Measurements from ENCODE around the gene TENT4B. TPM values are rescaled to one million over a fixed set of nuclear protein-coding genes. Genes with fewer than 3 reads are reported as not detected.
A peak's percentile ranks its signal among the peaks of the same experiment; 100 is the strongest.

Gene TENT4B
- total RNA-seq, 2 donors from 2014 or later: 15.0 to 15.9 TPM

GRCh38 chr16:50275428-50276325, 122.6 kb downstream of the TENT4B start:
- no peaks in the 10 kb centered on the region for H3K4me1 ChIP-seq (ENCODE audit: control insufficient read depth in 1 of 2, low read depth in 2 of 2)
- no peak overlapping the region for H3K27ac ChIP-seq
- H3K27me3 ChIP-seq (replicated peaks; ENCODE audit: insufficient read depth): no peaks in the 10 kb centered on the region
- H3K36me3 ChIP-seq: no peaks in the 10 kb centered on the region
- ATAC-seq (ENCODE audit: insufficient number of reproducible peaks, low FRiP score, low read depth) (no peak), DNase-seq (ENCODE audit: low spot score) (no peak)
- peak overlapping the region; percentile 55 for H3K4me3 ChIP-seq
- no peak for TF ChIP-seq CTCF (IDR thresholded peaks at IDR 0.05)
- H3K9me3 ChIP-seq: no peaks in the 10 kb centered on the region

GRCh38 chr16:50276326-50276640, 123.2 kb downstream of the TENT4B start:
- DNase-seq (ENCODE audit: low spot score): no peak
- Histone ChIP-seq H3K36me3 (no peaks in the 10 kb centered on the region), H3K4me3 (no peak overlapping the region), H3K27ac (no peak overlapping the region), H3K27me3 (replicated peaks; ENCODE audit: insufficient read depth) (no peaks in the 10 kb centered on the region), H3K4me1 (ENCODE audit: control insufficient read depth in 1 of 2, low read depth in 2 of 2) (peaks cover 0 to under 1% of the 10 kb centered on the region in 2 donors), H3K9me3 (no peaks in the 10 kb centered on the region)
- ATAC-seq (ENCODE audit: insufficient number of reproducible peaks, low FRiP score, low read depth): no peak
- TF ChIP-seq CTCF (IDR thresholded peaks at IDR 0.05): no peak

GRCh38 chr16:50276801-50277555, 123.9 kb downstream of the TENT4B start:
- no peaks in the 10 kb centered on the region for H3K27me3 ChIP-seq (replicated peaks; ENCODE audit: insufficient read depth)
- H3K4me3 ChIP-seq: no peak overlapping the region
- no peak overlapping the region for H3K27ac ChIP-seq
- no peaks in the 10 kb centered on the region for H3K9me3 ChIP-seq
- ATAC-seq (ENCODE audit: insufficient number of reproducible peaks, low FRiP score, low read depth) (no peak), DNase-seq (ENCODE audit: low spot score) (no peak)
- no peak for TF ChIP-seq CTCF (IDR thresholded peaks at IDR 0.05)
- no peaks in the 10 kb centered on the region for H3K36me3 ChIP-seq
- peaks cover 5 to 7% of the 10 kb centered on the region in 2 donors for H3K4me1 ChIP-seq (ENCODE audit: control insufficient read depth in 1 of 2, low read depth in 2 of 2)

- Histone ChIP-seq H3K27ac (no peak overlapping the region), H3K4me3 (no peak overlapping the region), H3K9me3 (no peaks in the 10 kb centered on the region), H3K36me3 (no peaks in the 10 kb centered on the region), H3K27me3 (replicated peaks; ENCODE audit: insufficient read depth) (no peaks in the 10 kb centered on the region), H3K4me1 (ENCODE audit: control insufficient read depth in 1 of 2, low read depth in 2 of 2) (peaks cover 12 to 14% of the 10 kb centered on the region in 2 donors)
- TF ChIP-seq CTCF (IDR thresholded peaks at IDR 0.05): no peak
- ATAC-seq (ENCODE audit: insufficient number of reproducible peaks, low FRiP score, low read depth) (no peak), DNase-seq (ENCODE audit: low spot score) (no peak)
These were observed 125.1 kb downstream of the TENT4B start for GRCh38 chr16:50278251-50278650.

GRCh38 chr16:50279504-50279865, 126.4 kb downstream of the TENT4B start:
- no peaks in the 10 kb centered on the region for H3K27me3 ChIP-seq (replicated peaks; ENCODE audit: insufficient read depth)
- DNase-seq (ENCODE audit: low spot score): no peak

More at GRCh38 chr16:50279504-50279865, 126.4 kb downstream of the TENT4B start:
- Histone ChIP-seq H3K4me1 (ENCODE audit: control insufficient read depth in 1 of 2, low read depth in 2 of 2) (peaks cover 12 to 23% of the 10 kb centered on the region in 2 donors), H3K27ac (no peak overlapping the region), H3K4me3 (no peak overlapping the region), H3K9me3 (no peaks in the 10 kb centered on the region), H3K36me3 (no peaks in the 10 kb centered on the region)
- no peak for ATAC-seq (ENCODE audit: insufficient number of reproducible peaks, low FRiP score, low read depth)
- TF ChIP-seq CTCF (IDR thresholded peaks at IDR 0.05): no peak
